22Rv1 (cell line): ENCODE data around the gene CHD9.

Experiments used
- ZFX ChIP-seq: fragments of 450-650 bp; IDR thresholded peaks from 2 replicates; pipeline ENCODE4 v1.6.1; 2017; ENCODE audit warnings: antibody characterized with exemption, borderline replicate concordance
- TF ChIP-seq, protein P1 (sequence below): fragments of 450-650 bp; IDR thresholded peaks from 2 replicates; pipeline ENCODE4 v1.5.1; 2017; ENCODE audit warnings: mild to moderate bottlenecking

DNA sequence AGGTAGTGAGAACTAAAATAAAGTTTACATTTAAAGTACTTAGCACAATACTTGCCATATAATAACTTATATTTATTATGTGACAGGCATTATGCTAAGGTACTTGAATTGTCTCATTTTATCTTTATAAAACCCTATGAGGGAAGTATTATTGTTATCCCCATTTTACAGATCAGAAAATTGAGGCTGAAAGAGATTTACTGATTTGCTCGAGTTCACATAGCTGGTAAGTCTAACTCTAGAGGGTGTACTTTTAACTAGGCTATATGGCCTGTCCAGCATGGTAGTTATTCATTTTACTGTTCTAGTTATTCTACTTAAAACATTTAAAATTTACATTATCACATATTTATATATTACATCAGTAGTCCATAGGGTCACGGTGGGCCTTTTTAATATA, 266.2 kb downstream of the CHD9 start:
- TF ChIP-seq, protein P1, sequence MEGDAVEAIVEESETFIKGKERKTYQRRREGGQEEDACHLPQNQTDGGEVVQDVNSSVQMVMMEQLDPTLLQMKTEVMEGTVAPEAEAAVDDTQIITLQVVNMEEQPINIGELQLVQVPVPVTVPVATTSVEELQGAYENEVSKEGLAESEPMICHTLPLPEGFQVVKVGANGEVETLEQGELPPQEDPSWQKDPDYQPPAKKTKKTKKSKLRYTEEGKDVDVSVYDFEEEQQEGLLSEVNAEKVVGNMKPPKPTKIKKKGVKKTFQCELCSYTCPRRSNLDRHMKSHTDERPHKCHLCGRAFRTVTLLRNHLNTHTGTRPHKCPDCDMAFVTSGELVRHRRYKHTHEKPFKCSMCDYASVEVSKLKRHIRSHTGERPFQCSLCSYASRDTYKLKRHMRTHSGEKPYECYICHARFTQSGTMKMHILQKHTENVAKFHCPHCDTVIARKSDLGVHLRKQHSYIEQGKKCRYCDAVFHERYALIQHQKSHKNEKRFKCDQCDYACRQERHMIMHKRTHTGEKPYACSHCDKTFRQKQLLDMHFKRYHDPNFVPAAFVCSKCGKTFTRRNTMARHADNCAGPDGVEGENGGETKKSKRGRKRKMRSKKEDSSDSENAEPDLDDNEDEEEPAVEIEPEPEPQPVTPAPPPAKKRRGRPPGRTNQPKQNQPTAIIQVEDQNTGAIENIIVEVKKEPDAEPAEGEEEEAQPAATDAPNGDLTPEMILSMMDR: no peak
- TF ChIP-seq ZFX: no peak
